Measurements from ENCODE around the gene KRTAP10-5. TPM values are rescaled to one million over a fixed set of nuclear protein-coding genes. Genes with fewer than 3 reads are reported as not detected.

KRTAP10-5 gene
- total and polyA plus RNA-seq, 9 of the 15 experiments (the other 6 are each of a cell fraction or from before 2014, with no cell fraction given) = not detected

DNA sequence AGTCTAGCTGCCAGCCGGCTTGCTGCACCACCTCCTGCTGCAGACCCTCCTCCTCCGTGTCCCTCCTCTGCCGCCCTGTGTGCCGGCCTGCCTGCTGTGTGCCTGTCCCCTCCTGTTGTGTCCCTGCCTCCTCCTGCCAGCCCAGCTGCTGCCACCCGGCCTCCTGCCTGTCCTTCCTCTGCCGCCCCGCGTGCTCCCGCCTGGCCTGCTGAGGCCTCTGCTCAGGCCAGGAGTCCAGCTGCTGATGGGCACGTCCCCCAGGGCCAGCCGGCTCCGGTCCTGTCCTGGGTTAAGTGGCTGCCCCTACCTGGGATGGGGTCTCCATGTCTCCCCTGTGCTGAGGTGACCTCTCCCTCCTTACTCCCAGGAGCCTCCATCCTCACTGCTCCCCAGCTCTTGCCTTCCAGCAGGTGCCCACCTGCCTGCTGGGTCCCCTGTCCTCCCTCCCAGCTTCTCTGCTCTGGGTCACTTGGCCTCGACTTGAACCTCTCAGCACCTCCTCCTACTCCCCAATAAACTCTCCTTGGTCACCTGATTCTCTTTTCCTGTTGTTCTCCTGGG lies 32.3 kb upstream of the KRTAP10-5 start (continued):
- no peak for TF ChIP-seq ZNF592 (IDR thresholded peaks at IDR 0.05)
- TF ChIP-seq HMG20A (CRISPR knock-in tag; conservative IDR thresholded peaks at IDR 0.05) = no peak
- TF ChIP-seq MAFK (IDR thresholded peaks at IDR 0.05; ENCODE audit: low read length) = no peak

- ChIA-PET POLR2A (no interaction called here), CTCF (ENCODE audit: low intra/inter-chr PET ratio) (no interaction called here)
- WGBS (ENCODE audit: insufficient coverage, low coverage, missing lambda C conversion rate) = 1% methylated on average over 8 of the region's 8 CpGs
- intact Hi-C loops (cut with micrococcal nuclease) = no loop called here
- H3K9ac ChIP-seq (ENCODE audit: insufficient read depth in 1 of 2, low read depth in 2 of 2, low read length in 2 of 2) = no peak within 1 kb of the TSS
- FAIRE-seq (no peak), DNase-seq (ENCODE audit: extremely low read depth in 1 of 4, low spot score in 3 of 4) (no peak), ATAC-seq (no peak)
- H2AFZ ChIP-seq (ENCODE audit: low read depth, low read length) = no peak within 1 kb of the TSS
- in situ Hi-C loops (cut with MboI) = no loop called here
- H3K36me3 ChIP-seq (ENCODE audit: control insufficient read depth, insufficient read depth, low read length) = no peaks in the 10 kb centered on the region
- no peaks in the 10 kb centered on the region; the same call in none of the 2 replicates for H3K9me3 ChIP-seq (replicated peaks; ENCODE audit: control insufficient read depth, insufficient read depth, low read depth, low read length)
- H3K4me3 ChIP-seq = no peak within 1 kb of the TSS
- peaks cover 14 to 42% of the 10 kb centered on the region in 2 experiments; a peak in 4 of 5 replicates for H3K27me3 ChIP-seq (ENCODE audit: control insufficient read depth in 2 of 2, insufficient read depth in 2 of 2, low read length in 2 of 2)
- peaks cover 0 to 10% of the 10 kb centered on the region in 2 experiments; a peak in 2 of 5 replicates for H3K4me1 ChIP-seq (replicated peaks in 1 of 2; ENCODE audit: control insufficient read depth in 2 of 2, insufficient read depth in 2 of 2, low read length in 2 of 2)
- no peak within 1 kb of the TSS for H3K27ac ChIP-seq (ENCODE audit: extremely low read depth, low read depth, low read length)
- BruUV-seq (replicated peaks) = no TSS peak
- H4K20me1 ChIP-seq (replicated peaks; ENCODE audit: control insufficient read depth, insufficient read depth, low read length) = no peaks in the 10 kb centered on the region
- no peaks in the 10 kb centered on the region for H3K79me2 ChIP-seq (ENCODE audit: control insufficient read depth, insufficient read depth, low read length)
- TF ChIP-seq NFRKB (IDR thresholded peaks at IDR 0.05; ENCODE audit: low read depth) = no peak
- TF ChIP-seq ARID1B (IDR thresholded peaks at IDR 0.05) = no peak
- TF ChIP-seq MAFG (tag; conservative IDR thresholded peaks at IDR 0.05) = no peak
- TF ChIP-seq TRIM24 (IDR thresholded peaks at IDR 0.05) = no peak
- TF ChIP-seq GABPA (tag; conservative IDR thresholded peaks at IDR 0.05; ENCODE audit: low read depth) = no peak
- no peak for TF ChIP-seq GTF2F1 (IDR thresholded peaks at IDR 0.05; ENCODE audit: low read depth, low read length)
- TF ChIP-seq C11orf30 (IDR thresholded peaks at IDR 0.05; ENCODE audit: low read depth) = no peak
- TF ChIP-seq ZNF592 (IDR thresholded peaks at IDR 0.05) = no peak
- TF ChIP-seq SRSF1 (IDR thresholded peaks at IDR 0.05; ENCODE audit: low read depth, low read length) = no peak
- no peak for TF ChIP-seq ZBTB9 (CRISPR knock-in tag; IDR thresholded peaks at IDR 0.05)
- no peak within 1 kb of the TSS for H3K4me2 ChIP-seq (ENCODE audit: insufficient read depth, low read length)
- H3K9me1 ChIP-seq (ENCODE audit: control insufficient read depth, insufficient read depth, low read length) = peaks cover 3% of the 10 kb centered on the region
Observed at GRCh38 chr21:44612029-44612486, 31.7 kb upstream of the KRTAP10-5 start, which contains the start of gene KRTAP10-8. Gene KRTAP10-8 (plus strand): TSS chr21:44612079. CDS start chr21:44612101, 22 bp downstream.
